ENCODE data around the gene MYH2.

Gene MYH2

DNA sequence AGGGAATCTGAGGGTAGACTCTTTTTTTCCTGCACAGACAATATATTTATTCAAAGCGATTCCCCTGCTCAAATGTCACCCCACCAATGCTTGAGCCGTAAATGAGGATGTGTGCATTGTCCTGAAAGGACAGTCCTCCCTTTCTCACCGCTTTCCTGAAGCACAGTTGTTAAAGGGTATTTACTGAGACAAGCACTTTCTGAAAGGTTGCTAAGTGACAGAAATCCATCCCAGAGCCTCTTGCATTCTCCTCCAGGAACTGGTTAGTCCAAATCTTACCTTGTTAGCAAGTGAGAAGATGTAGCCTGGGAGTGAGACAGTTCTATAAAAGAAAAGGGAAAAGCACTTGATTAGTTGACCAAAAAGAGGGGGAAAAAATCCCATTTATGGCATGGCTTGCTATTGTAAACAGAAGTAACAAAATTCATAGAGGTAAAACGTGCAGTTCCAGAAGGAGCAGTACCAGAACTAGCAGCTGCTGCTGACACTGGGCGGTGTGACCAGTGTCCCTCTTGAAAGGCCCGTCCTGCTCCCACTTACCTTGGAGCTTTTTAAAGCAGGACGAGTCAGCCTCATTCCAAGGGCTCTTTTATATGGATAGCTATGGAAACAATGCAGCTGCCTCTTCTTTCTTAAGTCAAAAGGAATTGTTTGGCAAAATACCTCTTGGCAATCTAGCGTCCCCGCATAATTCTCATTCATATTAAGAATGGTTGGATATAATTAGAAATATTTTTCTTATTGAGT lies at the start of gene MYH2:
TSS of gene MYH2 (minus strand) at position 563 of the 747 bp plus-strand sequence. CDS start 1,738 bp downstream, outside the sequence.
- no peak for DNase-seq (ENCODE audit: extremely low spot score)
- POLR2A ChIA-PET = no interaction called here
- TF ChIP-seq FOXM1 (IDR thresholded peaks at IDR 0.05; ENCODE audit: borderline replicate concordance) (no peak), TARDBP (IDR thresholded peaks at IDR 0.05) (no peak)
- CTCF ChIA-PET = no interaction called here

DNA sequence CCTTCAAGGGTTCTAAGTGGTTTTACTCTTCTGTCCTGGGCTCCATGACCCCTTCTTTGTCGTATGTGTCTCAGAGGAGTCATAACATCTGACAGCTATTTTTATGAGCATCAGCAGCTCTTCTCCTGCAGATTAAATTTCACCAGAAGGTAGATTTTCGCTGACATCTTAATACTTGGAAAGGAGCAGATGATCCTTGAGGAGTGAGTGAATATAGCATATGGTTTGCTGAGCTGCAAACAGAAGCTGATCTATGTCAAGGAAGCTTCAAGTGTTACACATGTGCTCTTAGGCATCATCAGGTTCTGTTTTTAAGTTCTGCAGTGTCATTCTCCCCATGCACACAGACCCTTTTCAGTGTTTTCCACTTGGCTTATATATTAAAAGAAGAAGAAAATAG lies 49.2 kb upstream of the MYH2 start:
- TF ChIP-seq ELF4 (IDR thresholded peaks at IDR 0.05) (no peak), ZNF384 (IDR thresholded peaks at IDR 0.05) (no peak), SUZ12 (IDR thresholded peaks at IDR 0.05) (no peak), BHLHE40 (IDR thresholded peaks at IDR 0.05; ENCODE audit: borderline replicate concordance) (no peak), CTBP1 (IDR thresholded peaks at IDR 0.05; ENCODE audit: borderline replicate concordance) (no peak), FOXM1 (IDR thresholded peaks at IDR 0.05; ENCODE audit: borderline replicate concordance) (no peak), TARDBP (IDR thresholded peaks at IDR 0.05) (no peak), HDGF (IDR thresholded peaks at IDR 0.05; ENCODE audit: borderline replicate concordance) (no peak), ARNT (IDR thresholded peaks at IDR 0.05) (no peak), LEF1 (IDR thresholded peaks at IDR 0.05; ENCODE audit: borderline replicate concordance) (no peak), FOXA1 (IDR thresholded peaks at IDR 0.05) (no peak), FOXK2 (IDR thresholded peaks at IDR 0.05) (no peak)
- ChIA-PET POLR2A (no interaction called here), CTCF (no interaction called here)
- no peak for DNase-seq (ENCODE audit: extremely low spot score)

DNA sequence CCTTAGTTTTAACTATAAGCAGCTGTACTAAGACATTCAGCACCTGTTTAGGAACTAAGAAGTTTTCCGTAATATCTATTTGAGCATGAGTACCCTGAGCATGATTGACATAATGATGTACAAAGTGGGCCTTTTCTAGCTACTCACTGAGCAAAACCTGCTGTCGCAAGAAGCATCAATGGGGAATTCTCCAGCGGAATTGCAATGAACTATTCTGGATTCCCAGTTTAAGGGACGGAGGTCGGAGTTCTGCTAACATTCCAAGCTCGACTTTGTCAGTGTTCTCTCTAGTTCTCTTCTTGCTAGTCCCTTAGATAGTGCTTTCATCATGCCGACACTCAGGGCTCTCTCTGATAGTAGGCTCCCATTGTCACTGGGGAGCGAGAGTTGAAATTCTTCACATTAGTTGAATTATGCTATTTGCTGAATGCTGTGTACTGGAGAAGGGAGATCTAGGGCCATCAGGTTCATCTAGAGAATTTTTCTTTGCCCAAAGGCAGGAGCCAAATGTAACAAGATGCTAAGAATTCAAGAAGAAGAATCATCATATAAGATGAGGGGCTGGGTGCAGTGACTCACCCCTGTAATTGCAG lies 40.2 kb upstream of the MYH2 start:
- TF ChIP-seq FOXK2 (IDR thresholded peaks at IDR 0.05) (no peak), HDGF (IDR thresholded peaks at IDR 0.05; ENCODE audit: borderline replicate concordance) (no peak), SP1 (IDR thresholded peaks at IDR 0.05) (no peak)
- TF ChIP-seq, protein P1, sequence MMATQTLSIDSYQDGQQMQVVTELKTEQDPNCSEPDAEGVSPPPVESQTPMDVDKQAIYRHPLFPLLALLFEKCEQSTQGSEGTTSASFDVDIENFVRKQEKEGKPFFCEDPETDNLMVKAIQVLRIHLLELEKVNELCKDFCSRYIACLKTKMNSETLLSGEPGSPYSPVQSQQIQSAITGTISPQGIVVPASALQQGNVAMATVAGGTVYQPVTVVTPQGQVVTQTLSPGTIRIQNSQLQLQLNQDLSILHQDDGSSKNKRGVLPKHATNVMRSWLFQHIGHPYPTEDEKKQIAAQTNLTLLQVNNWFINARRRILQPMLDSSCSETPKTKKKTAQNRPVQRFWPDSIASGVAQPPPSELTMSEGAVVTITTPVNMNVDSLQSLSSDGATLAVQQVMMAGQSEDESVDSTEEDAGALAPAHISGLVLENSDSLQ (IDR thresholded peaks at IDR 0.05) = no peak
- CTCF ChIA-PET = no interaction called here
- POLR2A ChIA-PET = no interaction called here
- DNase-seq (ENCODE audit: extremely low spot score) = no peak

DNA sequence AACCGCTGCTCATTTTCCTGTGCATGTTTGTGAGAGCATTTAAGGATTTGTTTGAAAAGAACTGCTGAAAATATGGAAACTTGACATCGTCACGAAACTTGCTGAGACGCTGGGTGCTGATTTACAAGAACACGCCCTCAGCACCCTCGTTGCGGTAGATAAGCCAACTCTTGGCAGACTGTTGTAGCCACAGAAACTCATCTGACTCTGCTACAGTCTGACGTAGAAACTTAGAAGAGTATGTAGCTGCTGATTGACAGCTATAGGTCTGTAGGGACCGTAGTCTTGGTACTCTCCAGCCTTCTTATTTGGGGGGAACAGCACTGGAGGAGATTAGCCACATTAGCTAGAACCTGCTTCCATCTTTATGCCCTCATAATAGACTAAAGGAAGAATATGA lies 36.1 kb upstream of the MYH2 start:
- POLR2A ChIA-PET = no interaction called here
- no peak for TF ChIP-seq TARDBP (IDR thresholded peaks at IDR 0.05)
- no peak for TF ChIP-seq BHLHE40 (IDR thresholded peaks at IDR 0.05; ENCODE audit: borderline replicate concordance)
- no peak for TF ChIP-seq LEF1 (IDR thresholded peaks at IDR 0.05; ENCODE audit: borderline replicate concordance)
- no peak for TF ChIP-seq FOXA1 (IDR thresholded peaks at IDR 0.05)
- no peak for TF ChIP-seq ARNT (IDR thresholded peaks at IDR 0.05)
- TF ChIP-seq ELF4 (IDR thresholded peaks at IDR 0.05) = no peak
- no peak for TF ChIP-seq ZNF384 (IDR thresholded peaks at IDR 0.05)
- TF ChIP-seq, protein P1 (IDR thresholded peaks at IDR 0.05) = no peak
- no peak for TF ChIP-seq NFRKB (IDR thresholded peaks at IDR 0.05)

DNA sequence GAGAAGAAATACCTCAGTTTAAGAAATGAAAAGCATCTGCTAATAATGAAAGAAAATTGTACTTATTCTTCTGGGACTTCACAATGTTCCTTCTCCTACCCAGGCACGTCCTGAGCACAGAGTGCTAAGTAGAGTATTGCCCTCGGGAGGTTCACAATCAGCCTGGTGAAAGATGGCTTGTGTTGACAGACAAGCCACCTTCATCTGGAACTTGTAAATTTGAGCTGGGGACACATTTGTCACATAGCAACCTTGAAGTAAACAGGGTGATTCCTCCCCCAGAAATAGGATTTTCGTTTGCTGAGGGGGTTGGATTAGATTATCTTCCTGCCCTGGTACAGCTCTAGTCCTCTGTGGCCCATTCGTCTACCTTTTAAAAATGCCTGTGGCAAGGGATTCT lies 34.4 kb upstream of the MYH2 start:
- ChIA-PET POLR2A (no interaction called here), CTCF (interaction anchor here (0.6 kb wide), 1 partner anchor 9 kb away, joined by 3 read pairs; no protein-coding TSS in a partner anchor)
- no peak for DNase-seq (ENCODE audit: extremely low spot score)
- TF ChIP-seq SP1 (IDR thresholded peaks at IDR 0.05) (no peak), FOXK2 (IDR thresholded peaks at IDR 0.05) (no peak), NFRKB (IDR thresholded peaks at IDR 0.05) (no peak), BHLHE40 (IDR thresholded peaks at IDR 0.05; ENCODE audit: borderline replicate concordance) (no peak), ZNF384 (IDR thresholded peaks at IDR 0.05) (no peak), SUZ12 (IDR thresholded peaks at IDR 0.05) (no peak), ARNT (IDR thresholded peaks at IDR 0.05) (no peak), LEF1 (IDR thresholded peaks at IDR 0.05; ENCODE audit: borderline replicate concordance) (no peak), ELF4 (IDR thresholded peaks at IDR 0.05) (no peak), FOXA1 (IDR thresholded peaks at IDR 0.05) (no peak), HDGF (IDR thresholded peaks at IDR 0.05; ENCODE audit: borderline replicate concordance) (no peak), TARDBP (IDR thresholded peaks at IDR 0.05) (no peak), L3MBTL2 (conservative IDR thresholded peaks at IDR 0.05) (no peak), CTBP1 (IDR thresholded peaks at IDR 0.05; ENCODE audit: borderline replicate concordance) (no peak), FOXM1 (IDR thresholded peaks at IDR 0.05; ENCODE audit: borderline replicate concordance) (no peak)
- TF ChIP-seq, protein P1 (IDR thresholded peaks at IDR 0.05) = no peak

More for the DNA sequence above, 36.1 kb upstream of the MYH2 start:
- CTCF ChIA-PET = no interaction called here
- DNase-seq (ENCODE audit: extremely low spot score) = no peak

DNA sequence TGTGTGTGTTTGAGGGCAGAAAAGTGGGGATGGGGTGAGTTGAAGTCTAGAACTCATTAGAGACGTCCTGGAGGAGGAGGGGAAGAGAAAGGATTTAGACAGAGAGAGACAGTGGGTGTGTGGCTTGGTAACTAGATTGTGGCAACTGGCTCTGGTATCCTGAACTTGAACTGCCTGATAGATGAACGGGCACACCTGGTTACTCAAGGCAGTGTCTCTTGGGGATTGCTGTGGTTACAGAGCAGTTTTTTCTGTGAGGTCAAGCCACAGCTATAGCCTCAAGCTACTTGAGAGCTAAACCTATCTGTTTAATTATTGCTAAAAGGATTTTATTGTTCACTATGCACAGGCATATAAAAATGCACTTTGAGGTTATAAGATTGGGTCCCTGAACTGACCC lies 29.8 kb upstream of the MYH2 start:
- POLR2A ChIA-PET = no interaction called here
- no peak for TF ChIP-seq FOXM1 (IDR thresholded peaks at IDR 0.05; ENCODE audit: borderline replicate concordance)
- no peak for TF ChIP-seq NFRKB (IDR thresholded peaks at IDR 0.05)
- no peak for TF ChIP-seq L3MBTL2 (conservative IDR thresholded peaks at IDR 0.05)
- no peak for TF ChIP-seq FOXA1 (IDR thresholded peaks at IDR 0.05)
- no peak for TF ChIP-seq SP1 (IDR thresholded peaks at IDR 0.05)
- TF ChIP-seq TARDBP (IDR thresholded peaks at IDR 0.05) = no peak
- no peak for TF ChIP-seq LEF1 (IDR thresholded peaks at IDR 0.05; ENCODE audit: borderline replicate concordance)
- no peak for TF ChIP-seq FOXK2 (IDR thresholded peaks at IDR 0.05)
- no peak for TF ChIP-seq SUZ12 (IDR thresholded peaks at IDR 0.05)
- no peak for TF ChIP-seq BHLHE40 (IDR thresholded peaks at IDR 0.05; ENCODE audit: borderline replicate concordance)
- TF ChIP-seq ARNT (IDR thresholded peaks at IDR 0.05) = no peak
- TF ChIP-seq ZNF384 (IDR thresholded peaks at IDR 0.05) = no peak
- no peak for TF ChIP-seq CTBP1 (IDR thresholded peaks at IDR 0.05; ENCODE audit: borderline replicate concordance)
- TF ChIP-seq, protein P1 (IDR thresholded peaks at IDR 0.05) = no peak
- no peak for TF ChIP-seq HDGF (IDR thresholded peaks at IDR 0.05; ENCODE audit: borderline replicate concordance)
- TF ChIP-seq ELF4 (IDR thresholded peaks at IDR 0.05) = no peak
- CTCF ChIA-PET = interaction anchor here (1.2 kb wide), 1 partner anchor 35 kb away, joined by 5 read pairs; no protein-coding TSS in a partner anchor
- DNase-seq (ENCODE audit: extremely low spot score) = no peak
